Measurements from ENCODE around the gene GPR3. TPM values are rescaled to one million over a fixed set of nuclear protein-coding genes. Genes with fewer than 3 reads are reported as not detected.

Gene GPR3
- total and polyA plus RNA-seq, 2 of the 13 experiments (the other 11 are each of a cell fraction or from before 2014, with no cell fraction given): 1.00 to 2.6 TPM

DNA sequence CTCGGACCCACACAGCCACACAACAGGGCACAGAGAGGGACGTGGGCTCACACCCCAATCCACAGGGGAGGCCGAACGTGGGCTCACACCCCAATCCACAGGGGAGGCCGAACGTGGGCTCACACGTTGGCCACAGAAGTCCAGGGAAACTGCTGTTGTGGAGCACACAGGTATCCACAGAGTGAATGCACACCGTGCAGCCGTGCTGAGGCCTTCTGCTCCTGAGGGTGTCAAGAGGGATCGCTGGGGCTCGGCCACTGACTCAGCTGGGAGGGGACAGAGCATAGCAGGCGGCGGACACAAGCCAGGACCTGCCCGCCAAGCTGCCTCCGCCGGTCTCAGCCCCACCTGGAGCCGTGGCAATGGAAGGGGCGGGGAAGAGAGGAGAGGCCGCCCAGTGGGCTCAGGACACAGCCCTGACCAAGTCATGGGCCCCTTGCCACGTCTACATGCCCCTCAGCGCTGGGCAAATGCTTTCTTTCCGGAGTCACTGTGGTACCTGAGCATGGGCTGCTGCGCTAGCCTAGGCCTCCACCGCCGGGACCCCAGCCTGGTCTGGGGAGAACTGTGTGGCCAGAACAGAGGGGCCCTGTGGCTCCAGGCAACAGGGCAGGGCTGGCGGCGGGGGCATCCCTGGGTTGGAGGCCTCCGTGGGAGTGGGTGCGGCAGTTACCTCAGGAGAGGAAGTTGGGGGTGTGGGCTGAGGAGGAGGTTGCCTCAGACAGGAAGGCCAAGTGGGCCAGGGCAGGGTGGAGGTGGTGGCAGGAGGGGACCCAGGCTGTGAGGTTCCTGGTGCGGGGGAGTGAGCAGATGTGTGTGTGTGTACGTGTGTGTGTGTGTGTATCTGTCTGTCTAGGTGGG is 49.4 kb upstream of the GPR3 start (continued):
- TF ChIP-seq, protein P1, sequence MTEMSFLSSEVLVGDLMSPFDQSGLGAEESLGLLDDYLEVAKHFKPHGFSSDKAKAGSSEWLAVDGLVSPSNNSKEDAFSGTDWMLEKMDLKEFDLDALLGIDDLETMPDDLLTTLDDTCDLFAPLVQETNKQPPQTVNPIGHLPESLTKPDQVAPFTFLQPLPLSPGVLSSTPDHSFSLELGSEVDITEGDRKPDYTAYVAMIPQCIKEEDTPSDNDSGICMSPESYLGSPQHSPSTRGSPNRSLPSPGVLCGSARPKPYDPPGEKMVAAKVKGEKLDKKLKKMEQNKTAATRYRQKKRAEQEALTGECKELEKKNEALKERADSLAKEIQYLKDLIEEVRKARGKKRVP (CRISPR knock-in tag; IDR thresholded peaks at IDR 0.05): no peak
- TF ChIP-seq ASH2L (IDR thresholded peaks at IDR 0.05; ENCODE audit: insufficient read length, low read depth, low read length) (no peak), ATF1 (CRISPR knock-in tag; IDR thresholded peaks at IDR 0.05) (no peak), ETV6 (CRISPR knock-in tag; conservative IDR thresholded peaks at IDR 0.05) (no peak; the same call in 1 of the 2 replicates), ZMYM4 (CRISPR knock-in tag; IDR thresholded peaks at IDR 0.05) (0 out of 2 replicates have a peak, but pooled peaks have one; percentile 24), NFE2L1 (CRISPR knock-in tag; IDR thresholded peaks at IDR 0.05; ENCODE audit: borderline replicate concordance) (no peak), ZNF460 (CRISPR knock-in tag; IDR thresholded peaks at IDR 0.05; ENCODE audit: borderline replicate concordance) (no peak), KLF9 (CRISPR knock-in tag; IDR thresholded peaks at IDR 0.05; ENCODE audit: low read depth) (no peak), BCL6 (CRISPR knock-in tag; IDR thresholded peaks at IDR 0.05) (no peak), EHMT2 (IDR thresholded peaks at IDR 0.05; ENCODE audit: borderline replicate concordance, low read depth, low read length) (no peak), ZFP1 (CRISPR knock-in tag; IDR thresholded peaks at IDR 0.05) (no peak), NCOR1 (IDR thresholded peaks at IDR 0.05; ENCODE audit: borderline replicate concordance, low read length) (no peak), MXD4 (CRISPR knock-in tag; IDR thresholded peaks at IDR 0.05) (no peak), FOXA1 (IDR thresholded peaks at IDR 0.05) (no peak), FOXA1 (CRISPR knock-in tag; IDR thresholded peaks at IDR 0.05) (no peak; the same call in 1 of the 2 replicates), ZNF577 (CRISPR knock-in tag; IDR thresholded peaks at IDR 0.05; ENCODE audit: borderline replicate concordance, low read depth) (no peak), SMARCC2 (IDR thresholded peaks at IDR 0.05) (no peak)
- TF ChIP-seq, protein P2, sequence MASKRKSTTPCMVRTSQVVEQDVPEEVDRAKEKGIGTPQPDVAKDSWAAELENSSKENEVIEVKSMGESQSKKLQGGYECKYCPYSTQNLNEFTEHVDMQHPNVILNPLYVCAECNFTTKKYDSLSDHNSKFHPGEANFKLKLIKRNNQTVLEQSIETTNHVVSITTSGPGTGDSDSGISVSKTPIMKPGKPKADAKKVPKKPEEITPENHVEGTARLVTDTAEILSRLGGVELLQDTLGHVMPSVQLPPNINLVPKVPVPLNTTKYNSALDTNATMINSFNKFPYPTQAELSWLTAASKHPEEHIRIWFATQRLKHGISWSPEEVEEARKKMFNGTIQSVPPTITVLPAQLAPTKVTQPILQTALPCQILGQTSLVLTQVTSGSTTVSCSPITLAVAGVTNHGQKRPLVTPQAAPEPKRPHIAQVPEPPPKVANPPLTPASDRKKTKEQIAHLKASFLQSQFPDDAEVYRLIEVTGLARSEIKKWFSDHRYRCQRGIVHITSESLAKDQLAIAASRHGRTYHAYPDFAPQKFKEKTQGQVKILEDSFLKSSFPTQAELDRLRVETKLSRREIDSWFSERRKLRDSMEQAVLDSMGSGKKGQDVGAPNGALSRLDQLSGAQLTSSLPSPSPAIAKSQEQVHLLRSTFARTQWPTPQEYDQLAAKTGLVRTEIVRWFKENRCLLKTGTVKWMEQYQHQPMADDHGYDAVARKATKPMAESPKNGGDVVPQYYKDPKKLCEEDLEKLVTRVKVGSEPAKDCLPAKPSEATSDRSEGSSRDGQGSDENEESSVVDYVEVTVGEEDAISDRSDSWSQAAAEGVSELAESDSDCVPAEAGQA (IDR thresholded peaks at IDR 0.05; ENCODE audit: low read depth): no peak
- TF ChIP-seq, protein P2 (CRISPR knock-in tag; IDR thresholded peaks at IDR 0.05; ENCODE audit: borderline replicate concordance): no peak
- TF ChIP-seq, protein P3, sequence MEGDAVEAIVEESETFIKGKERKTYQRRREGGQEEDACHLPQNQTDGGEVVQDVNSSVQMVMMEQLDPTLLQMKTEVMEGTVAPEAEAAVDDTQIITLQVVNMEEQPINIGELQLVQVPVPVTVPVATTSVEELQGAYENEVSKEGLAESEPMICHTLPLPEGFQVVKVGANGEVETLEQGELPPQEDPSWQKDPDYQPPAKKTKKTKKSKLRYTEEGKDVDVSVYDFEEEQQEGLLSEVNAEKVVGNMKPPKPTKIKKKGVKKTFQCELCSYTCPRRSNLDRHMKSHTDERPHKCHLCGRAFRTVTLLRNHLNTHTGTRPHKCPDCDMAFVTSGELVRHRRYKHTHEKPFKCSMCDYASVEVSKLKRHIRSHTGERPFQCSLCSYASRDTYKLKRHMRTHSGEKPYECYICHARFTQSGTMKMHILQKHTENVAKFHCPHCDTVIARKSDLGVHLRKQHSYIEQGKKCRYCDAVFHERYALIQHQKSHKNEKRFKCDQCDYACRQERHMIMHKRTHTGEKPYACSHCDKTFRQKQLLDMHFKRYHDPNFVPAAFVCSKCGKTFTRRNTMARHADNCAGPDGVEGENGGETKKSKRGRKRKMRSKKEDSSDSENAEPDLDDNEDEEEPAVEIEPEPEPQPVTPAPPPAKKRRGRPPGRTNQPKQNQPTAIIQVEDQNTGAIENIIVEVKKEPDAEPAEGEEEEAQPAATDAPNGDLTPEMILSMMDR (CRISPR knock-in tag; IDR thresholded peaks at IDR 0.05): no peak
- TF ChIP-seq, protein P4, sequence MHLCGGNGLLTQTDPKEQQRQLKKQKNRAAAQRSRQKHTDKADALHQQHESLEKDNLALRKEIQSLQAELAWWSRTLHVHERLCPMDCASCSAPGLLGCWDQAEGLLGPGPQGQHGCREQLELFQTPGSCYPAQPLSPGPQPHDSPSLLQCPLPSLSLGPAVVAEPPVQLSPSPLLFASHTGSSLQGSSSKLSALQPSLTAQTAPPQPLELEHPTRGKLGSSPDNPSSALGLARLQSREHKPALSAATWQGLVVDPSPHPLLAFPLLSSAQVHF (CRISPR knock-in tag; IDR thresholded peaks at IDR 0.05): 0 out of 2 replicates have a peak, but pooled peaks have one; percentile 32
